SK-N-SH (cell line): ENCODE measurements around the gene LSM5. TPM values are rescaled to one million over a fixed set of nuclear protein-coding genes. Genes with fewer than 3 reads are reported as not detected.

Experiments used
- CTCF ChIA-PET: fragments of 300-600, 350-600 bp; formaldehyde crosslinking; extraction: SDS; loops from one replicate; lab custom pipeline; 2021; lab: Yijun Ruan, JAX
- POLR2A ChIA-PET: fragments of 350-600 bp; sonication (Branson Sonifier 250); formaldehyde crosslinking; extraction: SDS; loops from one replicate; lab custom pipeline; 2020; ENCODE audit warnings: antibody characterized with exemption, inconsistent platforms; lab: Yijun Ruan, JAX
- DNase-seq: peaks from one replicate; pipeline ENCODE4 v3.0.0; 2012
- H2AFZ ChIP-seq: fragments of 200-600 bp; sonication (generic); 2 replicates; pipeline ENCODE4 v1.8.1; 2016; ENCODE audit warnings: antibody characterized with exemption, mild to moderate bottlenecking, low read depth
- H3F3A ChIP-seq: fragments of 200-600 bp; sonication (generic); replicated peaks from 2 replicates; pipeline ENCODE3; 2016; ENCODE audit warnings: antibody characterized with exemption, mild to moderate bottlenecking; ENCODE audit not compliant: insufficient read depth
- H3K27ac ChIP-seq, 2 experiments: fragments of 200-500 bp in 1 of 2; fragments of 200-600 bp in 1 of 2; sonication (Bioruptor generic) in 1 of 2; sonication (generic), shearing (Covaris generic) in 1 of 2; 2 replicates each; pipeline versions ENCODE4 v1.5.1 to v1.6.1; 2014 to 2016; ENCODE audit warnings: low read depth in 2 of 2, inconsistent platforms in 1 of 2, low read length in 1 of 2, mild to moderate bottlenecking in 1 of 2, mixed read lengths in 1 of 2
- H3K27me3 ChIP-seq: fragments of 200-600 bp; sonication (generic), shearing (Covaris generic); 2 replicates; pipeline ENCODE4 v1.6.1; 2016; ENCODE audit warnings: mixed run types; ENCODE audit not compliant: insufficient read depth
- H3K36me3 ChIP-seq, 2 experiments: fragments of 200-500 bp in 1 of 2; fragments of 200-600 bp in 1 of 2; sonication (Bioruptor generic) in 1 of 2; sonication (generic) in 1 of 2; replicated peaks in 1 of 2; 2 replicates each; pipeline versions ENCODE3 to v1.5.1; 2014 to 2016; ENCODE audit warnings: low read length in 1 of 2, mild to moderate bottlenecking in 1 of 2; ENCODE audit not compliant: insufficient read depth in 2 of 2, control insufficient read depth in 1 of 2
- H3K4me1 ChIP-seq, 2 experiments: fragments of 200-500 bp in 1 of 2; fragments of 200-600 bp in 1 of 2; sonication (Bioruptor generic) in 1 of 2; sonication (generic), shearing (Covaris generic) in 1 of 2; 2 replicates each; pipeline versions ENCODE4 v1.5.1 to v1.6.1; 2014 to 2016; ENCODE audit warnings: low read depth in 1 of 2, low read length in 1 of 2, mixed run types in 1 of 2; ENCODE audit not compliant: insufficient read depth in 2 of 2, control insufficient read depth in 1 of 2
- H3K4me2 ChIP-seq: fragments of 200-600 bp; sonication (generic), shearing (Covaris generic); 2 replicates; pipeline ENCODE4 v1.6.1; 2017; ENCODE audit warnings: mixed run types
- H3K4me3 ChIP-seq, 2 experiments: fragments of 200-500 bp in 1 of 2; fragments of 200-600 bp in 1 of 2; sonication (Bioruptor generic) in 1 of 2; sonication (generic), shearing (Covaris generic) in 1 of 2; 2 replicates each; pipeline versions ENCODE4 v1.5.1 to v1.8.1; 2014 to 2016; ENCODE audit warnings: low read depth in 2 of 2, inconsistent platforms in 1 of 2, low read length in 1 of 2, mild to moderate bottlenecking in 1 of 2, mixed read lengths in 1 of 2, moderate library complexity in 1 of 2
- H3K79me2 ChIP-seq: fragments of 200-600 bp; sonication (generic); 2 replicates; pipeline ENCODE4 v1.8.1; 2017; ENCODE audit warnings: mild to moderate bottlenecking; ENCODE audit not compliant: insufficient read depth
- H3K9ac ChIP-seq: fragments of 200-600 bp; sonication (generic); 2 replicates; pipeline ENCODE4 v1.6.1; 2017; ENCODE audit warnings: mixed run types
- H3K9me2 ChIP-seq: fragments of 200-600 bp; sonication (generic); 2 replicates; pipeline ENCODE4 v1.6.1; 2017; ENCODE audit warnings: mixed run types
- H3K9me3 ChIP-seq: fragments of 200-600 bp; sonication (generic); 2 replicates; pipeline ENCODE4 v1.6.1; 2017; ENCODE audit warnings: mixed run types, mild to moderate bottlenecking, moderate library complexity
- H4K20me1 ChIP-seq: fragments of 200-600 bp; sonication (generic); 2 replicates; pipeline ENCODE4 v1.6.1; 2017; ENCODE audit warnings: mild to moderate bottlenecking, mixed run types; ENCODE audit not compliant: insufficient read depth
- CHD2 ChIP-seq: fragments of 150-350 bp; IDR thresholded peaks from 2 replicates; pipeline ENCODE4 v1.6.1; 2018; ENCODE audit warnings: low read length; ENCODE audit not compliant: partially characterized antibody
- CTCF ChIP-seq: fragments of 200-600 bp; sonication (generic); IDR thresholded peaks from 2 replicates; pipeline ENCODE4 v1.6.1; 2017; ENCODE audit warnings: antibody characterized with exemption, mild to moderate bottlenecking, moderate library complexity
- EZH2phosphoT487 ChIP-seq: fragments of 200-600 bp; sonication (generic); IDR thresholded peaks from 2 replicates; pipeline ENCODE4 v1.6.1; 2017; ENCODE audit warnings: low read depth, mixed run types, mild to moderate bottlenecking, antibody characterized with exemption, moderate library complexity, borderline replicate concordance
- FOSL2 ChIP-seq: IDR thresholded peaks from 2 replicates; pipeline ENCODE4 v1.4.0; 2012; ENCODE audit warnings: low read depth, mild to moderate bottlenecking, moderate library complexity, borderline replicate concordance
- GABPA ChIP-seq: IDR thresholded peaks from 2 replicates; pipeline ENCODE4 v1.4.0; 2012; ENCODE audit warnings: low read depth, mild to moderate bottlenecking
- MXI1 ChIP-seq: IDR thresholded peaks from 2 replicates; pipeline ENCODE4 v1.6.1; 2012; ENCODE audit warnings: mild to moderate bottlenecking, low read depth, low read length, improper control_type of control experiment
- NFIC ChIP-seq: IDR thresholded peaks from 2 replicates; pipeline ENCODE4 v1.4.0; 2012; ENCODE audit warnings: borderline replicate concordance
- NRF1 ChIP-seq: IDR thresholded peaks from 2 replicates; pipeline ENCODE4 v1.6.1; 2012; ENCODE audit warnings: low read depth, mild to moderate bottlenecking, low read length
- RAD21 ChIP-seq: IDR thresholded peaks from 2 replicates; pipeline ENCODE4 v1.6.1; 2012; ENCODE audit warnings: mild to moderate bottlenecking, low read length
- RCOR1 ChIP-seq: fragments of 150-350 bp; IDR thresholded peaks from 2 replicates; pipeline ENCODE4 v1.6.1; 2017; ENCODE audit warnings: antibody characterized with exemption, low read length
- REST ChIP-seq: IDR thresholded peaks from 2 replicates; pipeline ENCODE4 v1.6.1; 2012; ENCODE audit warnings: mild to moderate bottlenecking, low read depth, low read length, moderate library complexity
- RFX5 ChIP-seq: IDR thresholded peaks from 2 replicates; pipeline ENCODE4 v1.6.1; 2012; ENCODE audit warnings: mild to moderate bottlenecking, improper control_type of control experiment, low read length
- RXRA ChIP-seq: IDR thresholded peaks from 2 replicates; pipeline ENCODE4 v1.4.0; 2012; ENCODE audit warnings: low read depth, mild to moderate bottlenecking, borderline replicate concordance
- TAF1 ChIP-seq: IDR thresholded peaks from 2 replicates; pipeline ENCODE4 v1.6.1; 2012; ENCODE audit warnings: low read depth, mild to moderate bottlenecking, low read length, moderate library complexity, borderline replicate concordance
- TEAD4 ChIP-seq: IDR thresholded peaks from 2 replicates; pipeline ENCODE4 v1.4.0; 2012; ENCODE audit warnings: mild to moderate bottlenecking, borderline replicate concordance; ENCODE audit not compliant: insufficient read depth
- YY1 ChIP-seq: IDR thresholded peaks from 2 replicates; pipeline ENCODE4 v1.4.0; 2012; ENCODE audit warnings: low read depth, mild to moderate bottlenecking
- WGBS: methylation state at CpG from one replicate; pipeline ENCODE4 v1.1.6; 2017; ENCODE audit warnings: low lambda C conversion rate; 5-methylcytosine and 5-hydroxymethylcytosine counted together
- polyA plus RNA-seq, 3 experiments: library from polyadenylated mRNA; depleted of rRNA; stranded (reverse); fragments of >200 nt; gene quantifications; 2 replicates each; pipeline ENCODE4 v1.2.3, GENCODE V29; 2012
- TF ChIP-seq, protein P1 (sequence below): fragments of 150-350 bp; IDR thresholded peaks from 2 replicates; pipeline ENCODE4 v1.6.1; 2016; ENCODE audit warnings: mild to moderate bottlenecking, low read depth, low read length
- TF ChIP-seq, protein P2 (sequence below): IDR thresholded peaks from 2 replicates; pipeline ENCODE4 v1.4.0; 2012; ENCODE audit warnings: low read depth, borderline replicate concordance
- TF ChIP-seq, protein P3 (sequence below): fragments of 150-350 bp; IDR thresholded peaks from 2 replicates; pipeline ENCODE4 v1.6.1; 2017; ENCODE audit warnings: antibody characterized with exemption, low read length, low read depth, borderline replicate concordance
- TF ChIP-seq, protein P4 (sequence below): IDR thresholded peaks from 2 replicates; pipeline ENCODE4 v1.4.0; 2012; ENCODE audit warnings: low read depth, borderline replicate concordance

Gene LSM5
- polyA plus RNA-seq (2012; rRNA removed), result 21.2 and 22.2 TPM in 2 replicates
- 34.6 and 60.8 TPM in 2 replicates for polyA plus RNA-seq (2012; cell fraction: cytosol; rRNA removed)
- 12.4 and 21.0 TPM in 2 replicates for polyA plus RNA-seq (2012; cell fraction: nucleus; rRNA removed)

DNA sequence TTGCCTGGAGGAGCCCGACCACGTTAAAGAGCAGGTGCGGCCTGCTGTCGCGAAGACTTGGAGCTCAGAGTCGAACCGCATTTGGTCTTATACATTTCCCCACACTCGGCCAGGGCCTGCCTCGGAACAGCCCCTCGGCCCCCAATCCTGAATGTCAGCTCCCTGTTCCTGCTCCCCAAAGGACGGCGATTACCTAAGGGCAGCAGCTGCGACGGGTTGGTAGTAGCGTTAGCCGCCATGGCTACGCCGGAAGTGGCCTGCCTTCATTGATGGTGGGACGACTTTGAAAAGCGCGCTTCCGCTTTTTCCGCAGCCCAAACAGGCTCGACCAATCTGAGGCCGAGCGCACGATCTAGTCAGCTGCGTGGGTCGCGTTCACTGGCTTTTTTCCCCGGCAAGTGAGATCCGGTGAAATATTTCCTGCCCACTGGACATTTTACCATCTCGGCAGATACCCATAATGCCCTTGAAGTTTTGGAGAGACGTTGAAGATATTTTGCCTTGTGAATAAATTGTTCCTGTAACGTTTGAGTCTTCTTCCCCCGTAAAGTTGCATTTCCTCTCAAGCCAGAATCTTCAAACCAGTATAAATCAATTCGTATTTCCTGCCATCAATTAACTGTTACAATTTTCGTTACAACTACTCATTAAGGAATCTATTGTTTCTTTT lies at the start of gene LSM5:
TSS of gene LSM5 (minus strand) at position 254 of the 670 bp plus-strand sequence. CDS start at position 239, 15 bp downstream.
- Histone ChIP-seq H3K27me3 (no peaks in the 10 kb centered on the region), H3K9ac (peak within 1 kb of the TSS; percentile 79), H3K79me2 (peaks cover 23% of the 10 kb centered on the region), H3K9me3 (no peaks in the 10 kb centered on the region), H3F3A (peaks cover 25% of the 10 kb centered on the region), H3K36me3 (peaks cover 22 to 29% of the 10 kb centered on the region in 2 experiments), H2AFZ (peak within 1 kb of the TSS; percentile 93), H4K20me1 (no peaks in the 10 kb centered on the region), H3K9me2 (no peaks in the 10 kb centered on the region), H3K4me2 (peak within 1 kb of the TSS; percentile 92), H3K27ac (peak within 1 kb of the TSS; percentile 87 to 96), H3K4me1 (peaks cover 0 to 8% of the 10 kb centered on the region in 2 experiments; a peak in 2 of 4 replicates), H3K4me3 (peak within 1 kb of the TSS; percentile 83 to 85)
- POLR2A ChIA-PET, result interaction anchor here (1.0 kb wide), 1 partner anchor 572 kb away, joined by 3 read pairs; the partner anchor contains the start of gene NT5C3A
- CTCF ChIA-PET, result interaction anchor here (1.0 to 3.3 kb wide), 5 partner anchors 9 to 619 kb away, joined by 3 to 29 read pairs (median 3); partner anchors contain the start of gene RP9
- WGBS, result under 1% methylated on average over 38 of the region's 38 CpGs
- peak; percentile 84 for DNase-seq
- TF ChIP-seq, protein P1, sequence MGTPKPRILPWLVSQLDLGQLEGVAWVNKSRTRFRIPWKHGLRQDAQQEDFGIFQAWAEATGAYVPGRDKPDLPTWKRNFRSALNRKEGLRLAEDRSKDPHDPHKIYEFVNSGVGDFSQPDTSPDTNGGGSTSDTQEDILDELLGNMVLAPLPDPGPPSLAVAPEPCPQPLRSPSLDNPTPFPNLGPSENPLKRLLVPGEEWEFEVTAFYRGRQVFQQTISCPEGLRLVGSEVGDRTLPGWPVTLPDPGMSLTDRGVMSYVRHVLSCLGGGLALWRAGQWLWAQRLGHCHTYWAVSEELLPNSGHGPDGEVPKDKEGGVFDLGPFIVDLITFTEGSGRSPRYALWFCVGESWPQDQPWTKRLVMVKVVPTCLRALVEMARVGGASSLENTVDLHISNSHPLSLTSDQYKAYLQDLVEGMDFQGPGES, result no peak
- TF ChIP-seq RCOR1 (peak; percentile 72; the same call in 1 of the 2 replicates), NRF1 (no peak), EZH2phosphoT487 (no peak), YY1 (peak; percentile 97), FOSL2 (peak; percentile 37; the same call in 1 of the 2 replicates), RAD21 (no peak), NFIC (peak; percentile 34; the same call in 1 of the 2 replicates), GABPA (peak; percentile 99), MXI1 (peak; percentile 98), RXRA (no peak; the same call in 1 of the 2 replicates), TAF1 (peak; percentile 88), TEAD4 (no peak), CTCF (no peak), CHD2 (peak; percentile 88), RFX5 (peak; percentile 70; the same call in 1 of the 2 replicates), REST (peak; percentile 72)
- TF ChIP-seq, protein P2, sequence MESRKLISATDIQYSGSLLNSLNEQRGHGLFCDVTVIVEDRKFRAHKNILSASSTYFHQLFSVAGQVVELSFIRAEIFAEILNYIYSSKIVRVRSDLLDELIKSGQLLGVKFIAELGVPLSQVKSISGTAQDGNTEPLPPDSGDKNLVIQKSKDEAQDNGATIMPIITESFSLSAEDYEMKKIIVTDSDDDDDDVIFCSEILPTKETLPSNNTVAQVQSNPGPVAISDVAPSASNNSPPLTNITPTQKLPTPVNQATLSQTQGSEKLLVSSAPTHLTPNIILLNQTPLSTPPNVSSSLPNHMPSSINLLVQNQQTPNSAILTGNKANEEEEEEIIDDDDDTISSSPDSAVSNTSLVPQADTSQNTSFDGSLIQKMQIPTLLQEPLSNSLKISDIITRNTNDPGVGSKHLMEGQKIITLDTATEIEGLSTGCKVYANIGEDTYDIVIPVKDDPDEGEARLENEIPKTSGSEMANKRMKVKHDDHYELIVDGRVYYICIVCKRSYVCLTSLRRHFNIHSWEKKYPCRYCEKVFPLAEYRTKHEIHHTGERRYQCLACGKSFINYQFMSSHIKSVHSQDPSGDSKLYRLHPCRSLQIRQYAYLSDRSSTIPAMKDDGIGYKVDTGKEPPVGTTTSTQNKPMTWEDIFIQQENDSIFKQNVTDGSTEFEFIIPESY, result 0 out of 2 replicates have a peak, but pooled peaks have one; percentile 77
- TF ChIP-seq, protein P3, sequence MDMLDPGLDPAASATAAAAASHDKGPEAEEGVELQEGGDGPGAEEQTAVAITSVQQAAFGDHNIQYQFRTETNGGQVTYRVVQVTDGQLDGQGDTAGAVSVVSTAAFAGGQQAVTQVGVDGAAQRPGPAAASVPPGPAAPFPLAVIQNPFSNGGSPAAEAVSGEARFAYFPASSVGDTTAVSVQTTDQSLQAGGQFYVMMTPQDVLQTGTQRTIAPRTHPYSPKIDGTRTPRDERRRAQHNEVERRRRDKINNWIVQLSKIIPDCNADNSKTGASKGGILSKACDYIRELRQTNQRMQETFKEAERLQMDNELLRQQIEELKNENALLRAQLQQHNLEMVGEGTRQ, result no peak
- TF ChIP-seq, protein P4, sequence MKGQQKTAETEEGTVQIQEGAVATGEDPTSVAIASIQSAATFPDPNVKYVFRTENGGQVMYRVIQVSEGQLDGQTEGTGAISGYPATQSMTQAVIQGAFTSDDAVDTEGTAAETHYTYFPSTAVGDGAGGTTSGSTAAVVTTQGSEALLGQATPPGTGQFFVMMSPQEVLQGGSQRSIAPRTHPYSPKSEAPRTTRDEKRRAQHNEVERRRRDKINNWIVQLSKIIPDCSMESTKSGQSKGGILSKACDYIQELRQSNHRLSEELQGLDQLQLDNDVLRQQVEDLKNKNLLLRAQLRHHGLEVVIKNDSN, result peak; percentile 53; the same call in 1 of the 2 replicates
